ENCODE measurements around the gene SYT1.

SYT1 gene

GRCh38 chr12:79048962-79049361 is 184.4 kb downstream of the SYT1 start:
- TF ChIP-seq, protein P1, sequence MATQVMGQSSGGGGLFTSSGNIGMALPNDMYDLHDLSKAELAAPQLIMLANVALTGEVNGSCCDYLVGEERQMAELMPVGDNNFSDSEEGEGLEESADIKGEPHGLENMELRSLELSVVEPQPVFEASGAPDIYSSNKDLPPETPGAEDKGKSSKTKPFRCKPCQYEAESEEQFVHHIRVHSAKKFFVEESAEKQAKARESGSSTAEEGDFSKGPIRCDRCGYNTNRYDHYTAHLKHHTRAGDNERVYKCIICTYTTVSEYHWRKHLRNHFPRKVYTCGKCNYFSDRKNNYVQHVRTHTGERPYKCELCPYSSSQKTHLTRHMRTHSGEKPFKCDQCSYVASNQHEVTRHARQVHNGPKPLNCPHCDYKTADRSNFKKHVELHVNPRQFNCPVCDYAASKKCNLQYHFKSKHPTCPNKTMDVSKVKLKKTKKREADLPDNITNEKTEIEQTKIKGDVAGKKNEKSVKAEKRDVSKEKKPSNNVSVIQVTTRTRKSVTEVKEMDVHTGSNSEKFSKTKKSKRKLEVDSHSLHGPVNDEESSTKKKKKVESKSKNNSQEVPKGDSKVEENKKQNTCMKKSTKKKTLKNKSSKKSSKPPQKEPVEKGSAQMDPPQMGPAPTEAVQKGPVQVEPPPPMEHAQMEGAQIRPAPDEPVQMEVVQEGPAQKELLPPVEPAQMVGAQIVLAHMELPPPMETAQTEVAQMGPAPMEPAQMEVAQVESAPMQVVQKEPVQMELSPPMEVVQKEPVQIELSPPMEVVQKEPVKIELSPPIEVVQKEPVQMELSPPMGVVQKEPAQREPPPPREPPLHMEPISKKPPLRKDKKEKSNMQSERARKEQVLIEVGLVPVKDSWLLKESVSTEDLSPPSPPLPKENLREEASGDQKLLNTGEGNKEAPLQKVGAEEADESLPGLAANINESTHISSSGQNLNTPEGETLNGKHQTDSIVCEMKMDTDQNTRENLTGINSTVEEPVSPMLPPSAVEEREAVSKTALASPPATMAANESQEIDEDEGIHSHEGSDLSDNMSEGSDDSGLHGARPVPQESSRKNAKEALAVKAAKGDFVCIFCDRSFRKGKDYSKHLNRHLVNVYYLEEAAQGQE (IDR thresholded peaks at IDR 0.05; ENCODE audit: insufficient read depth in 1 of 2, low read depth in 2 of 2, low read length in 2 of 2) = no peak
- no peak for TF ChIP-seq SIN3A (IDR thresholded peaks at IDR 0.05; ENCODE audit: borderline replicate concordance, insufficient read depth, low read length)
- TF ChIP-seq POLR2AphosphoS5 (IDR thresholded peaks at IDR 0.05; ENCODE audit: low read depth, low read length) = no peak
- no peak for TF ChIP-seq TAF1 (IDR thresholded peaks at IDR 0.05; ENCODE audit: borderline replicate concordance, insufficient read depth, low read length)
- no peak for TF ChIP-seq FOXP2 (optimal IDR thresholded peaks at IDR 0.05; ENCODE audit: borderline replicate concordance, extremely low read depth, extremely low read length, insufficient read depth)

DNA sequence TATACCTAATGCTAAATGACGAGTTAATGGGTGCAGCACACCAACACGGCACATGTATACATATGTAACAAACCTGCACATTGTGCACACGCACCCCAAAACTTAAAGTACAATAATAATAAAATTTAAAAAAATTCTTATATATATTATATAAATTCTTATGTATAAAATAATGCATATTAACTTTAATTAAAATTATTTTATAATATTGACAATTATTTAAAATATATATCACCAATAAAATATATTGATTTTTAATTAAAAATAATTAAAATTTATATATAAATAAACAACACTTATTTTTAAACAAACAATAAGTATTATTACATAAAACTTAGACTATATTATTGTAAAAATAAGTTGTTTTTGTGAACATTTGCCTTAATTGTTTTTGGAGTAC is 188.8 kb downstream of the SYT1 start:
- TF ChIP-seq POLR2AphosphoS5 (IDR thresholded peaks at IDR 0.05; ENCODE audit: low read depth, low read length) = no peak
- TF ChIP-seq FOXP2 (optimal IDR thresholded peaks at IDR 0.05; ENCODE audit: borderline replicate concordance, extremely low read depth, extremely low read length, insufficient read depth) = no peak
- TF ChIP-seq, protein P1 (IDR thresholded peaks at IDR 0.05; ENCODE audit: insufficient read depth in 1 of 2, low read depth in 2 of 2, low read length in 2 of 2) = no peak
- TF ChIP-seq SIN3A (IDR thresholded peaks at IDR 0.05; ENCODE audit: borderline replicate concordance, insufficient read depth, low read length) = no peak
- no peak for TF ChIP-seq TAF1 (IDR thresholded peaks at IDR 0.05; ENCODE audit: borderline replicate concordance, insufficient read depth, low read length)

GRCh38 chr12:79055926-79056674 is 191.5 kb downstream of the SYT1 start:
- TF ChIP-seq SIN3A (IDR thresholded peaks at IDR 0.05; ENCODE audit: borderline replicate concordance, insufficient read depth, low read length) (no peak), TAF1 (IDR thresholded peaks at IDR 0.05; ENCODE audit: borderline replicate concordance, insufficient read depth, low read length) (no peak)

- TF ChIP-seq SIN3A (IDR thresholded peaks at IDR 0.05; ENCODE audit: borderline replicate concordance, insufficient read depth, low read length) = no peak
These were observed 192.2 kb downstream of the SYT1 start for GRCh38 chr12:79056775-79057174.

- TF ChIP-seq FOXP2 (optimal IDR thresholded peaks at IDR 0.05; ENCODE audit: borderline replicate concordance, extremely low read depth, extremely low read length, insufficient read depth) = no peak
- TF ChIP-seq TAF1 (IDR thresholded peaks at IDR 0.05; ENCODE audit: borderline replicate concordance, insufficient read depth, low read length) = no peak
- no peak for TF ChIP-seq SIN3A (IDR thresholded peaks at IDR 0.05; ENCODE audit: borderline replicate concordance, insufficient read depth, low read length)
- no peak for TF ChIP-seq POLR2AphosphoS5 (IDR thresholded peaks at IDR 0.05; ENCODE audit: low read depth, low read length)
- TF ChIP-seq, protein P1 (IDR thresholded peaks at IDR 0.05; ENCODE audit: insufficient read depth in 1 of 2, low read depth in 2 of 2, low read length in 2 of 2) = no peak
These were observed 193.0 kb downstream of the SYT1 start for GRCh38 chr12:79057540-79057939.

DNA sequence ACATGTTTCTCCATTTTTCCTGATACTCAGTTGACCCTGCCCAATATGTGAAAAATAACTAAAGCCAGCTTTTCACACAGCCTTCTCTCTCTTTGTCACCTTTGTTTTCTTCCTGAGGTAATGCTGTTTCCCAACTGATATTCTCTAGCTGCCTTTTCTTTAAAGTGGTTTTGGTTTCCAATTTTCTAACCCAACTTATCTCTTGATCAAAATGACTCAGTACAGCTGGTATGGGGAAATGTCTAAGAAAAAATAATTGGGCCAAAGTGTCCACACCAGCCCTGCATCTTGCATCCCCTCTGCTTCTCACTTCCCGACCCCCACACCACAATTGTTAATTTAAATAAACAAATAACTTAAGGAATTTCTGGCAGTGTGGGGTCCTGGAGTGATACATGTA is 193.8 kb downstream of the SYT1 start:
- TF ChIP-seq, protein P1 (IDR thresholded peaks at IDR 0.05; ENCODE audit: insufficient read depth in 1 of 2, low read depth in 2 of 2, low read length in 2 of 2) = no peak
- no peak for TF ChIP-seq FOXP2 (optimal IDR thresholded peaks at IDR 0.05; ENCODE audit: borderline replicate concordance, extremely low read depth, extremely low read length, insufficient read depth)
- no peak for TF ChIP-seq SIN3A (IDR thresholded peaks at IDR 0.05; ENCODE audit: borderline replicate concordance, insufficient read depth, low read length)
